Effector CD4-positive, alpha-beta T cell (primary cell): Measurements from ENCODE around the gene HOXA10.

Experiments
- DNase-seq: peaks from one replicate; pipeline ENCODE4 v3.0.0-alpha.2; 2020

Gene HOXA10

GRCh38 chr7:27189997-27190748 lies 16.1 kb upstream of the HOXA10 start:
- DNase-seq, result no peak

- no peak for DNase-seq
Measured at GRCh38 chr7:27189295-27189996, 15.3 kb upstream of the HOXA10 start.

- DNase-seq, result no peak
Measured at GRCh38 chr7:27188386-27189294, 14.5 kb upstream of the HOXA10 start.

- no peak for DNase-seq
Measured at GRCh38 chr7:27187475-27188385, 13.6 kb upstream of the HOXA10 start.

GRCh38 chr7:27186668-27187474 lies 12.8 kb upstream of the HOXA10 start:
- no peak for DNase-seq

GRCh38 chr7:27185854-27186667 lies 11.9 kb upstream of the HOXA10 start:
- no peak for DNase-seq

- no peak for DNase-seq
Measured at GRCh38 chr7:27185013-27185853, 11.1 kb upstream of the HOXA10 start, which contains the start of gene HOXA11. TSS of gene HOXA11 (minus strand) at chr7:27185232. CDS start at chr7:27185144, 88 bp downstream.

GRCh38 chr7:27184337-27185012 lies 10.4 kb upstream of the HOXA10 start:
- DNase-seq, result no peak

- DNase-seq, result no peak
Measured at GRCh38 chr7:27183682-27184336, 9.7 kb upstream of the HOXA10 start.

- DNase-seq, result no peak
Measured at GRCh38 chr7:27182861-27183681, 9.0 kb upstream of the HOXA10 start.

GRCh38 chr7:27182285-27182841 lies 8.2 kb upstream of the HOXA10 start:
- no peak for DNase-seq

- DNase-seq, result no peak
Measured at GRCh38 chr7:27181795-27182275, 7.7 kb upstream of the HOXA10 start.

- no peak for DNase-seq
Measured at GRCh38 chr7:27180431-27181420, 6.6 kb upstream of the HOXA10 start.

- DNase-seq, result peak; percentile 45
Measured at GRCh38 chr7:27179503-27180430, 5.6 kb upstream of the HOXA10 start.
